H1 (cell line): Measurements from ENCODE around the gene RBBP8. TPM values are rescaled to one million over a fixed set of nuclear protein-coding genes. Genes with fewer than 3 reads are reported as not detected.

Source experiments
- ASH2L ChIP-seq: fragments of 200-600, 300-600 bp; sonication (generic); IDR thresholded peaks from one replicate; pipeline ENCODE4 v1.7.1; 2017; ENCODE audit warnings: low read length
- CEBPB ChIP-seq: IDR thresholded peaks from 2 replicates; pipeline ENCODE4 v1.6.1; 2012; ENCODE audit warnings: low read depth, low read length
- CTCF ChIP-seq, 3 experiments: IDR thresholded peaks; 1 replicate in 2 of 3; 2 replicates in 1 of 3; pipeline versions ENCODE4 v1.5.1 to v1.6.1; 2011; ENCODE audit warnings: low read length in 3 of 3, mild to moderate bottlenecking in 3 of 3, inconsistent platforms in 2 of 3, low read depth in 1 of 3, moderate library complexity in 1 of 3; ENCODE audit not compliant: insufficient read depth in 1 of 3; ENCODE audit errors: control extremely low read depth in 1 of 3
- FOSL1 ChIP-seq: IDR thresholded peaks from 2 replicates; pipeline ENCODE4 v1.6.1; 2011; ENCODE audit warnings: mild to moderate bottlenecking, low read depth, low read length, moderate library complexity; ENCODE audit not compliant: insufficient read depth
- GABPA ChIP-seq: IDR thresholded peaks from 2 replicates; pipeline ENCODE4 v1.6.1; 2011; ENCODE audit warnings: mild to moderate bottlenecking, low read length, moderate library complexity, borderline replicate concordance; ENCODE audit not compliant: insufficient read depth
- GTF2F1 ChIP-seq: IDR thresholded peaks from 2 replicates; pipeline ENCODE4 v1.6.1; 2012; ENCODE audit warnings: low read depth, low read length, improper control_type of control experiment, borderline replicate concordance
- KDM5A ChIP-seq: fragments of 200-600 bp; IDR thresholded peaks from 2 replicates; pipeline ENCODE4 v1.7.1; 2012; ENCODE audit warnings: mild to moderate bottlenecking, low read length, inconsistent platforms, mixed read lengths
- TAF1 ChIP-seq: IDR thresholded peaks from 2 replicates; pipeline ENCODE4 v1.6.1; 2011; ENCODE audit warnings: mild to moderate bottlenecking, low read depth, low read length
- TAF7 ChIP-seq: optimal IDR thresholded peaks from 2 replicates; pipeline ENCODE3; 2011; ENCODE audit warnings: low read depth, mild to moderate bottlenecking, inconsistent platforms, low read length, moderate library complexity, borderline replicate concordance
- USF2 ChIP-seq: IDR thresholded peaks from 2 replicates; pipeline ENCODE4 v1.6.1; 2011; ENCODE audit warnings: low read length, improper control_type of control experiment
- polyA plus RNA-seq, 7 experiments: library from polyadenylated mRNA; depleted of rRNA in 3 of 7; stranded (reverse) in 5 of 7; unstranded in 2 of 7; fragments of >200 nt in 5 of 7; fragments of 200-250 nt in 2 of 7; gene quantifications; 1 replicate in 5 of 7; 2 replicates in 1 of 7; 4 replicates in 1 of 7; pipeline versions ENCODE4 v1.2.1 to v1.2.3, GENCODE V29; 2011 to 2013; ENCODE audit warnings: missing spikeins in 2 of 7, mixed read lengths in 2 of 7
- total RNA-seq: library from RNA; stranded (reverse); fragmentation: NEBNext Ultra II Directional; extraction: Animal tissue kit (Norgen Biotek cat#: 25700); gene quantifications from 2 replicates; pipeline ENCODE4 v1.2.1, GENCODE V29; 2021

Gene RBBP8
- total and polyA plus RNA-seq, 2 of the 8 experiments (the other 6 are each of a cell fraction or from before 2014, with no cell fraction given), result 16.1 to 65.8 TPM

- peak; percentile 32; the same call in 1 of the 2 replicates for TF ChIP-seq USF2
- 0 out of 4 replicates have a peak, but pooled peaks of 1 of the 3 experiments have one; percentile 2 for TF ChIP-seq CTCF (IDR thresholded peaks at IDR 0.05; ENCODE audit: control extremely low read depth in 1 of 3, insufficient read depth in 1 of 3, low read depth in 1 of 3, low read length in 3 of 3)
- TF ChIP-seq TAF1, result peak; percentile 70
- TF ChIP-seq KDM5A, result no peak
- TF ChIP-seq GTF2F1, result no peak
- TF ChIP-seq TAF7, result peak; percentile 54
- TF ChIP-seq FOSL1, result no peak
- peak; percentile 44; the same call in 1 of the 2 replicates for TF ChIP-seq GABPA
- TF ChIP-seq ASH2L, result no peak
- TF ChIP-seq CEBPB, result no peak
Measured at GRCh38 chr18:22933206-22933965, at the start of gene RBBP8 (continued).
